ENCODE data around the gene GPRC5C.

DNA sequence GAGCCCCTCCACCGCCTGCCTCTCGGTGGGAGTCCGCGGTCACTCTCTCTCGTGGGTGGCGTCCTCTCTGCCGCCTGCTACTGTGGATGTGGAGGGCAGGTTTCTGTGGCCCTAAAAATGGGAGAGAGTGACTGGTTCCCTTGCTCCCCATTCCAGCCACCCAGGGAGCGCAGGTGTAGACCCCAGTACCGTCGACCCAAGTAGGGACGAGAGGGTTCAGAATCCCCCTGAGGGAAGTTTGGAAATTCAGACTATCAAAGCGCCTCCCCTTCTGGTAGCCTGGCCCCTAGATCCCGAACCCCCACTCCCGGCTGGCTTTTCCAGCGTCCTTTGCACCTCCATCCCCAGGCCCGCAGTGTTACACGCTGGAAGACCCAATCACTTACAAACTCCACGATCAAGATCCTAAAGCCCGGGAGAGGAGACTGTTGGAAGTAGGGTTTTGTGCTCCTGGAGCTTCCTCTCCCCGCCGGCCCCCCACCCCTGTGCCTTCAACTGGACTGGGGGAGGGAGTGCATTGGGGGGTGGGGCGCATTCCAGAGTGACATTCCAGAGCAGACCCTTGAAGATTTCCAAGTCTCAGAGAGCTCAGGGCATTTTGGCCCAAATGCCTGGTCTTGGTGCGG is 991 bp downstream of the GPRC5C start:
- TF ChIP-seq, protein P1, sequence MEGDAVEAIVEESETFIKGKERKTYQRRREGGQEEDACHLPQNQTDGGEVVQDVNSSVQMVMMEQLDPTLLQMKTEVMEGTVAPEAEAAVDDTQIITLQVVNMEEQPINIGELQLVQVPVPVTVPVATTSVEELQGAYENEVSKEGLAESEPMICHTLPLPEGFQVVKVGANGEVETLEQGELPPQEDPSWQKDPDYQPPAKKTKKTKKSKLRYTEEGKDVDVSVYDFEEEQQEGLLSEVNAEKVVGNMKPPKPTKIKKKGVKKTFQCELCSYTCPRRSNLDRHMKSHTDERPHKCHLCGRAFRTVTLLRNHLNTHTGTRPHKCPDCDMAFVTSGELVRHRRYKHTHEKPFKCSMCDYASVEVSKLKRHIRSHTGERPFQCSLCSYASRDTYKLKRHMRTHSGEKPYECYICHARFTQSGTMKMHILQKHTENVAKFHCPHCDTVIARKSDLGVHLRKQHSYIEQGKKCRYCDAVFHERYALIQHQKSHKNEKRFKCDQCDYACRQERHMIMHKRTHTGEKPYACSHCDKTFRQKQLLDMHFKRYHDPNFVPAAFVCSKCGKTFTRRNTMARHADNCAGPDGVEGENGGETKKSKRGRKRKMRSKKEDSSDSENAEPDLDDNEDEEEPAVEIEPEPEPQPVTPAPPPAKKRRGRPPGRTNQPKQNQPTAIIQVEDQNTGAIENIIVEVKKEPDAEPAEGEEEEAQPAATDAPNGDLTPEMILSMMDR (IDR thresholded peaks at IDR 0.05) = no peak
- no peak for TF ChIP-seq POLR2A (IDR thresholded peaks at IDR 0.05)
- TF ChIP-seq EP300 (IDR thresholded peaks at IDR 0.05) = no peak
